Measurements from ENCODE around the gene BNC2.

DNA sequence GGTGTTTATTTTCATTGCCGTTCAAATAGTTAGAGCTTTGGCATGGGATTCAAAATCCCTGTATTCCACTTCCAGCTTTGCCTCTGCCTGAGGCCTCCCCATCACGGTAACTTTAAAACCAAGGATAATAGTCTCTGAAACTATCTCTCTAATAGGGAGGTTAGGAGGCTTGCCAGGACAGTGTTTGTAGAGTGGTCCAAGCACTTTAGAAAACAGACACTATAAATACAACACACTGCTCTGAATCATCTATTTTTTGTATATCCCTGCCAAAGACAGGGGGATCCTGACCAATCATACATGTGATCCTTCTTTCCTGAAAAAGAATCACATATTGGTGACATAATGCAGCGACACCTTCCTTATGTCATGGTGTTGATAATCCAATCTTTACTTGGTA, 326.8 kb downstream of the BNC2 start:
- TF ChIP-seq, protein P1, sequence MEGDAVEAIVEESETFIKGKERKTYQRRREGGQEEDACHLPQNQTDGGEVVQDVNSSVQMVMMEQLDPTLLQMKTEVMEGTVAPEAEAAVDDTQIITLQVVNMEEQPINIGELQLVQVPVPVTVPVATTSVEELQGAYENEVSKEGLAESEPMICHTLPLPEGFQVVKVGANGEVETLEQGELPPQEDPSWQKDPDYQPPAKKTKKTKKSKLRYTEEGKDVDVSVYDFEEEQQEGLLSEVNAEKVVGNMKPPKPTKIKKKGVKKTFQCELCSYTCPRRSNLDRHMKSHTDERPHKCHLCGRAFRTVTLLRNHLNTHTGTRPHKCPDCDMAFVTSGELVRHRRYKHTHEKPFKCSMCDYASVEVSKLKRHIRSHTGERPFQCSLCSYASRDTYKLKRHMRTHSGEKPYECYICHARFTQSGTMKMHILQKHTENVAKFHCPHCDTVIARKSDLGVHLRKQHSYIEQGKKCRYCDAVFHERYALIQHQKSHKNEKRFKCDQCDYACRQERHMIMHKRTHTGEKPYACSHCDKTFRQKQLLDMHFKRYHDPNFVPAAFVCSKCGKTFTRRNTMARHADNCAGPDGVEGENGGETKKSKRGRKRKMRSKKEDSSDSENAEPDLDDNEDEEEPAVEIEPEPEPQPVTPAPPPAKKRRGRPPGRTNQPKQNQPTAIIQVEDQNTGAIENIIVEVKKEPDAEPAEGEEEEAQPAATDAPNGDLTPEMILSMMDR (IDR thresholded peaks at IDR 0.05; ENCODE audit: low read length) = no peak
- no peak for TF ChIP-seq EZH2 (IDR thresholded peaks at IDR 0.05; ENCODE audit: borderline replicate concordance, low read length)
